Naive B cell (primary cell): ENCODE results near the gene DNASE1. TPM values are rescaled to one million over a fixed set of nuclear protein-coding genes. Genes with fewer than 3 reads are reported as not detected.
"Not testable (repeated sequence)": the region's sequence is repeated elsewhere in the genome, so short reads cannot be mapped to it uniquely, and the experiment has no call there.

Experiments
- ATAC-seq, 2 donors: fragments of 150-1000 bp; cut with Tn5 transposase; 2 replicates each; pipeline ENCODE4 v1.10.0; 2021; ENCODE audit warnings: low read depth in 2 of 2, mild to moderate bottlenecking in 2 of 2, moderate library complexity in 2 of 2
- DNase-seq: peaks from one replicate; pipeline ENCODE4 v3.0.0; 2022
- H3K27ac Mint-ChIP-seq, 6 donors: one replicate each; pipeline ENCODE4 v1.8.0; 2020 to 2022; ENCODE audit warnings: mild to moderate bottlenecking in 6 of 6, mixed read lengths in 6 of 6, moderate library complexity in 5 of 6, inconsistent platforms in 2 of 6
- H3K27me3 Mint-ChIP-seq, 3 donors: one replicate each; pipeline ENCODE4 v1.8.0; 2021 to 2022; ENCODE audit warnings: mixed read lengths in 3 of 3, mild to moderate bottlenecking in 1 of 3
- H3K36me3 Mint-ChIP-seq, 2 donors: one replicate each; pipeline ENCODE4 v1.8.0; 2020 to 2022; ENCODE audit warnings: mixed read lengths in 2 of 2, inconsistent platforms in 1 of 2, mild to moderate bottlenecking in 1 of 2
- H3K4me1 Mint-ChIP-seq, 3 donors: one replicate each; pipeline ENCODE4 v1.8.0; 2020 to 2022; ENCODE audit warnings: mixed read lengths in 3 of 3, inconsistent platforms in 1 of 3, mild to moderate bottlenecking in 1 of 3, moderate library complexity in 1 of 3
- H3K4me3 Mint-ChIP-seq, 8 donors: one replicate each; pipeline ENCODE4 v1.8.0; 2020 to 2022; ENCODE audit warnings: mild to moderate bottlenecking in 8 of 8, mixed read lengths in 8 of 8, moderate library complexity in 8 of 8, inconsistent platforms in 2 of 8
- H3K9me3 Mint-ChIP-seq, 7 donors: one replicate each; pipeline ENCODE4 v1.8.0; 2020 to 2022; ENCODE audit warnings: mixed read lengths in 7 of 7, mild to moderate bottlenecking in 5 of 7, inconsistent platforms in 2 of 7, moderate library complexity in 1 of 7
- polyA plus RNA-seq, 6 donors: library from polyadenylated mRNA; unstranded; fragments of 300-500 nt; fragmentation: Illumina TruSeq; gene quantifications; one replicate each; pipeline ENCODE4 v1.2.3, GENCODE V29; 2021; ENCODE audit warnings: low read depth in 6 of 6

DNASE1 gene
- polyA plus RNA-seq, 6 donors from 2014 or later: 2.5 to 24.4 (median 3.8) TPM; not detected in 1

DNA sequence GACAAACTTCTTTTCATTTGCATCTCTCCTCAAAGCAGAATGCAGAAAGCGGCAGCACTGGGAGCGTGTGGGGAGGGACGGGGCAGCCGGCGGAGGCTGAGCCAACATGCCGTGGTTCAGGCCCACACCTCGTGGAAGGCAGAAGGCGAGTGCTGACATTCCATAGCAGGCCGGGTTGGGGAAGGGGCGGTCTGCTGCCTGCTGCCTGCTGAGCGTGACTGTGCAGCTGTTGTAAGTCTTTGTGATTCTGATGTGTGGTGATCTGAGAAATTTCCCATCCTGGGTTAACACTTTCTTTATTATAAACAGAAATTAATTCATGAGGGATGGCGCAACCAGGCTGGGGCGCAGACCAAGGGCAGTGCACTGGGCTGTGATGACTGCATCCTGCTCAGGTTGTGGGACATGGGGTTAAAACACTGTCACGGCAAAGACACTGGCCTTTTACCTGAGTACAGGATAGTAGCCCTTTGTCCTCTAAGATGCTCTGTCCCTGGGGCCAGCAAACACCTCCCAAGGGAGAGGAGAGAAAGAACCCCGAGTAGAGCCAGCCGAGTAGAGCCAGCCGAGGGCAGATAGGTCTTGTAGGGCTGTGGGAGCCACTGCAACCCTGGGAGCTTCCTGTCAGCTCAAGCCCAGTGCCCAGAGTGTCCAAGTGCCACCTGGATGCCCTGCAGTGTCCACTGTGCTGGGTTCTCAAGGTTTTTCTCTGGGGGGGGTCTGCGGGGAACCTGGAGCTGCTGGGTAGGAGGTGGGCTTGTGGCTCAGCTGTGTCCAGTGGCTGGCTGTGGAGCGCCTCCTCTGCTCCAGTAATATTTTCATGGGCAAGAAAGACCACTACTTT, 8.8 kb upstream of the DNASE1 start:
- DNase-seq (no peak), ATAC-seq (no peak)
- Mint-ChIP-seq H3K27me3 (no peaks in the 10 kb centered on the region), H3K36me3 (peaks cover 7 to 10% of the 10 kb centered on the region in 2 donors), H3K9me3 (no peaks in the 10 kb centered on the region), H3K4me3 (no peak overlapping the region), H3K4me1 (no peaks in the 10 kb centered on the region), H3K27ac (no peak overlapping the region)

DNA sequence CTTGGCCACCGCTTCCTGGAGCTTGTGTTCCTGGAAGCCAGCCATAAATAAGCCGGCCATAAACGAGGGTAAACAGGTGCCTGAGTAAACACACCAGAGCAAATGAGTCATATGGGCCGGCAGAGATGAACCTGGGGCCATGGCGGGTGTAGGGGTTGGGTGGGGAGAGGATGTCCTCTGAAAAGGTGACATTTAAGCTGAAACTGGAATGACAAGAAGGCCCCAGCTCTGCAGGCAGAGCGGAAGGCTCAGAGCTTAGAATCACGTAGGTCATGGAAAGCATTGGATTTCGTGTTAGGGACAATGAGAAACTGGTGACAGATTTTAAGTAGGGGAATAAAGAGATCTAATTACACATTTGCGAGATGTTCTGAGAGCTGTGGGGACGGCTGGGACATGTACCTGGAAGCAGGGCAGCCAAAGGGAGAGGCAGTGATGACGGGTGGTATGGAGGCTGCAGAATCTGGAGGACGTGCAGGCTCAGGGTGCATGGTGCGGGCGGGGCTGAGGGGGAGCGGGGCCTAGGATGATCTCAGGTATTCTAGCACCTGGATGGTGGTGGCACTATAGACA, 8.1 kb upstream of the DNASE1 start:
- no peak for DNase-seq
- peak overlapping the region in 1 of 6 donors; percentile 16 for H3K27ac Mint-ChIP-seq
- no peak for ATAC-seq

GRCh38 chr16:3650631-3651265, 3.7 kb upstream of the DNASE1 start:
- peaks cover 0 to 6% (median 5%) of the 10 kb centered on the region in 3 donors for H3K4me1 Mint-ChIP-seq
- peaks cover 0 to 6% of the 10 kb centered on the region in 2 donors for H3K36me3 Mint-ChIP-seq
- H3K9me3 Mint-ChIP-seq: no peaks in the 10 kb centered on the region
- H3K4me3 Mint-ChIP-seq: no peak overlapping the region
- H3K27me3 Mint-ChIP-seq: no peaks in the 10 kb centered on the region
- no peak for DNase-seq
- H3K27ac Mint-ChIP-seq: peak overlapping the region in 2 of 6 donors; percentile 58 to 81
- no peak for ATAC-seq

More for the DNA sequence above, 8.1 kb upstream of the DNASE1 start:
- Mint-ChIP-seq H3K4me1 (no peaks in the 10 kb centered on the region), H3K27me3 (no peaks in the 10 kb centered on the region), H3K36me3 (peaks cover 7 to 12% of the 10 kb centered on the region in 2 donors), H3K9me3 (no peaks in the 10 kb centered on the region), H3K4me3 (no peak overlapping the region)

DNA sequence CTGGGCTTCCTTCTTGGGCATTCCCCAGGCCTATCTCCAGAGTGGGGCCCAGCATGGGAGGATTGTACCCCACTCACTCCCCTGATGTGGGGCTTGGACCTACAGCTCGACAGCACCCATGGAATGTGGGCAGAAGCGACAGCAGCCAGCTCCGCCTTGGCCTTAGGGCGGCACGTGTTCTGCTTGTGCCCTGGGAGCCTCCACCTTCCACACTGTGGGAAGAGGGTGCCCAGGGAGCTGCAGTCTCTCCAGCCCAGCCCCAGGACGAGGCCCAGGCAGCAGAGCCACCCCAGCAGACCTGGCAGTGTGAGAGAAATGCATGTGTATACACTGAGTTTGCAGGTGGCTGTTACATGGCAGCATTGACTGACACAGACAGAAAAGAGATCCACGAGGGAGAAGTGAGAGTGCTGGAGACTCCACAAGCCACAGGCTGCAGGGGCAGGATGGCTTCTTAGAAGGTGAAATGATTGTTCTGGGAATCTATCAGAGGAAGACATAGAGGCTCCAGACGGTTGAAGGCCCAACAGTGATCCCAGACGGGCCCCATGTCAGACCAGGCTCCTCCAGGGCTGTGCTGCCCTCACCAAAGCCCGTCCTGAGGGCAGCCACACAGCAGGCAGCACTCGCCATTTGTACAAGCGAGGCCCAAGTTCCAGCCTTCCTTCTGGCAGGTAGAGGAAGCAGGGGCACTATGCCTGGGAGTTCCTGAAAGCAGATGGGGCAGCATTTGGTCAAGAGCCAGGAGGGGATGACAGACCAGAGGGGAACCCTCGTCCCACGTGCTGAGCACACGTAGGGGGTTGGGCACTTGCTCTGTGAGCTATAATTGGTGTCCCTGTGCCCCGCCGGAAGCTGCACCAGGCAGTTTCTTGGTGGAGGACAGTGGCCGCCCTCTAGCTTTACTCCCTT, 2.8 kb upstream of the DNASE1 start:
- H3K27me3 Mint-ChIP-seq: no peaks in the 10 kb centered on the region
- H3K9me3 Mint-ChIP-seq: no peaks in the 10 kb centered on the region
- no peak for ATAC-seq
- no peak for DNase-seq
- H3K4me3 Mint-ChIP-seq: no peak overlapping the region
- H3K27ac Mint-ChIP-seq: peak overlapping the region in 1 of 6 donors; percentile 81
- peaks cover 0 to 6% (median 5%) of the 10 kb centered on the region in 3 donors for H3K4me1 Mint-ChIP-seq
- peaks cover 0 to 6% of the 10 kb centered on the region in 2 donors for H3K36me3 Mint-ChIP-seq

DNA sequence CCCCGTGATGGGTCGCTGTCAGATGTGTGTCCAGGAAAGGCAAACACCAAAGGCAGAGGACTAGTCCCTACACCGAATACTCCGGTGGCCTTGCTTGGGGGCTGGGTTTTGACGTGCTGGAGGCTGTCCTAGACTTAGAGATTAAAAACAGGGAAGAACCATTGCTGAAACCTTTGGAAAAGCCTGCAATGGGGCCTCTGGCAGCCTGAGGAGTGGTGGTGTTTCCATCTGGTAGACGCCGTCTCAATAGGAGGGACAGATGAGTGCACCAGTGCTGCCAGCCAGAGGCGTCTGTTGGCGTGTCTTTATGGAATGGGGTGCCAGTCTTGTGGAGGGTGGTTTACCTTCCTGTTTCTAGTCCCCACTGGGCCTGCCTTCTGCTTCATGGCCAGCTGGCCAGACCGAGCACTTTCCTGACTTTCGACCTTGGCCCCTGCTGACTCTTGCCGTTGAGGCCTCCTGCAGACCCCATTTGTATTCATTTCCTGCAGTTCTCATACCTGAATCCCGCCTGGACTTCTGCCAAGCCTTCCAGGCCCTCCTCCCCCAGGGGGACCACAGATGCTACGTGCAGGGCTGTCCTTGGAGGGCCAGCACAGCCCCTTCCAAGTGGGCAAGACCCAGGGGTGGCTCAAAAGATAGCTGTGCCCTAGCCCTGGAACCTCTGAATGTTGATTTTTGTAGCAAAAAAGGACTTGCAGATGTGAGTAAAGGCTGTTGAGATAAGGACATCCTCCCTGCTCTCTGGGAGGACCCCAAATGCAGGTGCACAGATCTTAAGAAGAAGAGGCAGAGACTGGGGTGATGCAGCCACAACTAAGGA, 1.9 kb upstream of the DNASE1 start:
- DNase-seq (no peak), ATAC-seq (no peak)
- Mint-ChIP-seq H3K4me3 (peak overlapping the region in 1 of 8 donors; percentile 77), H3K36me3 (peaks cover 0 to 6% of the 10 kb centered on the region in 2 donors), H3K27me3 (no peaks in the 10 kb centered on the region), H3K9me3 (no peaks in the 10 kb centered on the region), H3K4me1 (peaks cover 0 to 6% (median 5%) of the 10 kb centered on the region in 3 donors), H3K27ac (no peak overlapping the region)

DNA sequence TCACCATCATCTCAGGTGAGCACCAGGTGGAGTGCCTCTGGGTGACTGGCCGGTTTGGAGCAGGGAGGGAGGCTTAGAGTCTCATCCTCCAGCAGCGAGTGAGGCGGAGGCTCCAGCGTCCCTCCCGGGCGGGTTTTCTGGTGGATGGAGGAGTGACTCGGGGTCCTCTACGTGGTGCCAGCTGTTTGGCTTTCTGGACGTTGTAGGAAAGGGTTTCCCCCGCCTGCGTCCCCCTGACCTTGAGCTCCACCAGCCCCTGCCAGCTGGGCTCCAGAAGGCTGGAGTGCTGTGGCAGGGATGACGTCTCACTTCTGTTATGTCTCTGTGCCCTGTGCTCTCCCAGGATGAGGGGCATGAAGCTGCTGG, 522 bp downstream of the DNASE1 start:
- Mint-ChIP-seq H3K4me1 (peaks cover 0 to 6% (median 5%) of the 10 kb centered on the region in 3 donors), H3K27me3 (no peaks in the 10 kb centered on the region), H3K36me3 (peaks cover 0 to 6% of the 10 kb centered on the region in 2 donors), H3K27ac (no peak overlapping the region), H3K9me3 (no peaks in the 10 kb centered on the region), H3K4me3 (no peak overlapping the region)
- no peak for ATAC-seq
- DNase-seq: no peak

DNA sequence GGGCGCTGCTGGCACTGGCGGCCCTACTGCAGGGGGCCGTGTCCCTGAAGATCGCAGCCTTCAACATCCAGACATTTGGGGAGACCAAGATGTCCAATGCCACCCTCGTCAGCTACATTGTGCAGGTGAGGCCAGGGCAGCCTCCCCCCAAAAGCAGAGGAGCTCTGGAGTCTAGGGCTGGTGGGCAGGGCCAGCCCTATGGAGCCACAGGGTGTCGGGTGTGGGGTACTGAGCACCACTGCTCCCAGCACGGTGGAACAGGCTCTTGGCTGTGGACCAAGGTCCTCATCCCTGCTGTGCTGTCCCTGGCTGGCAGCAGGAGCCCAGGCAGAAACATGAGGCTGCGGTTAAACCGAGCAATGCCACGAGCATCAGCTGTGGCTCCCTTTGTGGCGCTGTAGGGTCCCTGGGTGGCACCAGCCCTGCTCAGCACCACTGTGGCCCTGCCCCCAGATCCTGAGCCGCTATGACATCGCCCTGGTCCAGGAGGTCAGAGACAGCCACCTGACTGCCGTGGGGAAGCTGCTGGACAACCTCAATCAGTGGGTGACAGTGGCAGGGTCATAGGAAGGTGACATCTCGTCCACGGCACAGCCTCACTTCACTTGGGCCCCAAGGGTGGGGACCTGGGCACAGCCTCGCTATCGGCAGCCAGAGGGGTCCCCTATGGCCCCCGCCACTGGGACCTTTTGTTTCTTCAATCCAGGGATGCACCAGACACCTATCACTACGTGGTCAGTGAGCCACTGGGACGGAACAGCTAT, 1.1 kb downstream of the DNASE1 start:
- no peak for ATAC-seq
- Mint-ChIP-seq H3K27ac (peak overlapping the region in 2 of 6 donors; percentile 10 to 34), H3K9me3 (no peaks in the 10 kb centered on the region), H3K4me1 (peaks cover 0 to 6% (median 5%) of the 10 kb centered on the region in 3 donors), H3K36me3 (peaks cover 0 to 3% of the 10 kb centered on the region in 2 donors), H3K27me3 (no peaks in the 10 kb centered on the region), H3K4me3 (no peak overlapping the region)
- DNase-seq: no peak

- ATAC-seq, H3K4me3 Mint-ChIP-seq, H3K27me3 Mint-ChIP-seq, H3K9me3 Mint-ChIP-seq, H3K36me3 Mint-ChIP-seq, H3K4me1 Mint-ChIP-seq, DNase-seq: not testable (repeated sequence)
- H3K27ac Mint-ChIP-seq: peak overlapping the region in 1 of 6 donors; percentile 10
These were observed 1.6 kb downstream of the DNASE1 start for GRCh38 chr16:3656160-3656490.

- H3K27me3 Mint-ChIP-seq: no peaks in the 10 kb centered on the region
- DNase-seq: no peak
- ATAC-seq: no peak
- H3K27ac Mint-ChIP-seq: peak overlapping the region in 1 of 6 donors; percentile 10
- H3K4me1 Mint-ChIP-seq: peaks cover 0 to 6% (median 5%) of the 10 kb centered on the region in 3 donors
- H3K4me3 Mint-ChIP-seq: peak overlapping the region in 1 of 8 donors; percentile 71
- no peaks in the 10 kb centered on the region for H3K9me3 Mint-ChIP-seq
- H3K36me3 Mint-ChIP-seq: peaks cover 0 to 5% of the 10 kb centered on the region in 2 donors
These were observed 2.3 kb downstream of the DNASE1 start for GRCh38 chr16:3656491-3657468.

DNA sequence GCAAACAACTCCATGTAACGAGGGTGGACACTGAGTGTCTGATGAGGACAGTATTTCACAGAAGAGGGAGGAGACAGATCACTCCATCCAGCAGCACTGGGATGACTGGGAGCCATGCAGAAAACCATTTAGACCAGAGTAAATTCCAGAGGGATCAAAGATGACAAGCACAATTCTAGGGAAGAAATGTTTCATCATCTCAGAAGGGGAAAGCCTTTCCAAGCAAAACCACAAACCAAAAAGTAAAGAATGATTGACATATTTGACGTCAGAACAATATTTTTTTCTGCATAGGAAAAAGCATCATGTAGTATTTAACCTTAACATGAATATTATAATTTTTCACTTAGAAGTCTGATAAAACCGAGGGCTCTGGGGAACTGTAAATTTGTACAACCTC, 4.8 kb downstream of the DNASE1 start:
- peaks cover 5 to 6% of the 10 kb centered on the region in 2 donors for H3K36me3 Mint-ChIP-seq

GRCh38 chr16:3661311-3661710, 6.8 kb downstream of the DNASE1 start:
- peaks cover 5 to 6% of the 10 kb centered on the region in 2 donors for H3K36me3 Mint-ChIP-seq
- H3K27me3 Mint-ChIP-seq: no peaks in the 10 kb centered on the region
- ATAC-seq (no peak), DNase-seq (no peak)
- peak overlapping the region in 2 of 6 donors; percentile 4 to 75 for H3K27ac Mint-ChIP-seq
- no peak overlapping the region for H3K4me3 Mint-ChIP-seq
- no peaks in the 10 kb centered on the region for H3K4me1 Mint-ChIP-seq
- no peaks in the 10 kb centered on the region for H3K9me3 Mint-ChIP-seq

More for the DNA sequence above, 4.8 kb downstream of the DNASE1 start:
- ATAC-seq (no peak), DNase-seq (no peak)
- Mint-ChIP-seq H3K27ac (peak overlapping the region in 1 of 6 donors; percentile 11), H3K9me3 (no peaks in the 10 kb centered on the region), H3K27me3 (no peaks in the 10 kb centered on the region), H3K4me3 (no peak overlapping the region), H3K4me1 (peaks cover 0 to 2% (median under 1%) of the 10 kb centered on the region in 3 donors)
